Nephron progenitor cell (in vitro differentiated cells): ENCODE measurements around the gene PSG6.
"Not testable (repeated sequence)": the region's sequence is repeated elsewhere in the genome, so short reads cannot be mapped to it uniquely, and the experiment has no call there.

Experiments
- DNase-seq: peaks from one replicate; pipeline ENCODE4 v3.0.0; 2021
- H3K27ac Mint-ChIP-seq: 2 replicates; pipeline ENCODE4 v1.8.0; 2021; ENCODE audit warnings: mild to moderate bottlenecking, moderate library complexity, mixed read lengths
- H3K27me3 Mint-ChIP-seq: 2 replicates; pipeline ENCODE4 v1.8.0; 2021; ENCODE audit warnings: mild to moderate bottlenecking, low read depth, mixed read lengths; ENCODE audit not compliant: poor library complexity
- H3K36me3 Mint-ChIP-seq: 2 replicates; pipeline ENCODE4 v1.8.0; 2021; ENCODE audit warnings: low read depth, mixed read lengths
- H3K4me1 Mint-ChIP-seq: 2 replicates; pipeline ENCODE4 v1.8.0; 2021; ENCODE audit warnings: mixed read lengths
- H3K4me3 Mint-ChIP-seq: 2 replicates; pipeline ENCODE4 v1.8.0; 2021; ENCODE audit warnings: mild to moderate bottlenecking, moderate library complexity, mixed read lengths
- H3K9me3 Mint-ChIP-seq: 2 replicates; pipeline ENCODE4 v1.8.0; 2021; ENCODE audit warnings: mild to moderate bottlenecking, moderate library complexity, mixed read lengths
- TF ChIP-seq, protein P1 (sequence below): fragments of 200-600 bp; sonication (generic); IDR thresholded peaks from 2 replicates; pipeline ENCODE4 v1.5.0; 2021; ENCODE audit warnings: antibody characterized with exemption

The PSG6 gene

DNA sequence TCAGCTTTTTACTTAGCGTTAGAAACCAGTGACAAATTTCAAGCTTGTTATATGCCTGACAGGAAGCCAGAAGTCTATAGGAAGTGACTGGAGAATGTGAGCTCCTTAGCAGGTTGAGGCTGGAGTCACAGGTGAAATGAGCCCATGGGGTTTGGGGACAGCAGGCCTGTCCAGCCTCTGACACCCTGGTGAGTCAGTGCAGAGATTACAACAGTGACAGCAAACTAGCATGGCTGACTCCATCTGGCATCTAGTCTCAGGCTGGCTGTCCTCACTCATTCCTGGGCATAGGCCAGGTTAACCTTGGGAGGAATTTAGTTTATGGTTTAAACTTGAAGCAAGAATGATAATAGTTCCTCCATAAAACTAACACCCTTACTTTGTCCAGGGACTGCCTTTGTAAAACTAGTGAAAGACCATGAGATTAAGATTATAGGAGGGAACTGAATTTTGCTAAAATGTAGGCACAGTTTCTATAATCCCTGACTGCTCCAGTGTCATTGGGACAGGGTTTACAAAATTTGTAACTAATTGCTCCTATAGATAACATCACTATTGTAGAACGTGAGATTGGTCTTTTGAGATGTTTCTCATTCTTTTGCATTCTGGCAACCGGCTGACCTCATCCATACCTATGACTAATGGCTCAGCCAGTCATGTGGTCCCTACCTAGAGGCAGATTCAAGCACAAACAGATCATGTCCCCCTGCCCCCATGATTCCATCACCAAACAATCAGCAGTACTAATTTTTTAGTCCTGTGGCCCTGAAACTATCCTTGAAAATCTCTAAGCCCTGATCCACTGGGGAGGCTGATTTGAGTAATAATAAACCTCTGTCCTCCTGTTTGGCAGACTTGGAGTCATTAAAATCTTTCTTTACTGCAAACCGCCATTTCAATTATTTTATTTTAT is 42.5 kb downstream of the PSG6 start:
- DNase-seq, H3K36me3 Mint-ChIP-seq, H3K27me3 Mint-ChIP-seq, H3K27ac Mint-ChIP-seq, H3K4me1 Mint-ChIP-seq, H3K4me3 Mint-ChIP-seq: not testable (repeated sequence)
- H3K9me3 Mint-ChIP-seq = peaks cover 92% of the 10 kb centered on the region

DNA sequence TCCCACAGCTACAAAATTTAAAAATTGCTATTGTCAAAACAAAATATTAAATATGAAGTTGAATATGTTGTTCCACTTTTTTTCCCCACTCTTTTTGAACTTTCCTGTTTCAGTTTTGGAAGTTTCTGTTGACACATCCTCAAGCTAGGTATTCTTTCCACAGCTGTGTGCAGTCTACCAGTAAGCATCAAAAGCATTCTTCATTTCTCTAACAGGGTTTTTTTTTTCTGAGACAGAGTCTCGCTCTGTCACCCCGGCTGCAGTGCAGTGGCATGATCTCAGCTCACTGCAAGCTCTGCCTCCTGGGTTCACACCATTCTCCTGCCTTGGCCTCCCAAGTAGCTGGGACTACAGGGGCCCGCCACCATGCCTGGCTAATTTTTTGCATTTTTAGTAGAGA is 43.6 kb downstream of the PSG6 start:
- not testable (repeated sequence) for H3K27me3 Mint-ChIP-seq, H3K27ac Mint-ChIP-seq, H3K4me1 Mint-ChIP-seq, DNase-seq, H3K36me3 Mint-ChIP-seq, H3K4me3 Mint-ChIP-seq
- H3K9me3 Mint-ChIP-seq = peaks cover 92% of the 10 kb centered on the region

DNA sequence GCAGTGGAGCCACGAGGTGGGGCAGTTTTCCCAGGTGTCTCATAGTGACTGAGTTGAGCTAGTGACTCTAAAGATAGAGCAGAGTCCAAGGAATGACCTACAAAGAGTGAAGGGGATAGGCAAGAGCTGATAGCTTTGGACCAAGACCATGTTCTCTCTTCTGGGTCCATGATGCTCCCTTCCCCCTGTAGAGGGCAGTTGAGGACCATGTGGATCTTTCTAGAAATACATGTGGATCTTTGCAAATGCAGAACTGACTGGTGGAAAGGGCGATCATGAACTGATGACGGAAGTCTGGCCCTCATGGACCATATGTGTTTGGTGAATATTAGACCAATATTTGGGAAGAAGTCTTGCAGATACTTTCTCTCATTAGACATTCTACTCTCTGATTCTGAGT is 45.1 kb downstream of the PSG6 start:
- Mint-ChIP-seq H3K4me3 (no peak overlapping the region), H3K36me3 (no peaks in the 10 kb centered on the region), H3K27me3 (no peaks in the 10 kb centered on the region), H3K4me1 (no peaks in the 10 kb centered on the region), H3K9me3 (peaks cover 91% of the 10 kb centered on the region), H3K27ac (no peak overlapping the region)
- no peak for DNase-seq
- TF ChIP-seq, protein P1, sequence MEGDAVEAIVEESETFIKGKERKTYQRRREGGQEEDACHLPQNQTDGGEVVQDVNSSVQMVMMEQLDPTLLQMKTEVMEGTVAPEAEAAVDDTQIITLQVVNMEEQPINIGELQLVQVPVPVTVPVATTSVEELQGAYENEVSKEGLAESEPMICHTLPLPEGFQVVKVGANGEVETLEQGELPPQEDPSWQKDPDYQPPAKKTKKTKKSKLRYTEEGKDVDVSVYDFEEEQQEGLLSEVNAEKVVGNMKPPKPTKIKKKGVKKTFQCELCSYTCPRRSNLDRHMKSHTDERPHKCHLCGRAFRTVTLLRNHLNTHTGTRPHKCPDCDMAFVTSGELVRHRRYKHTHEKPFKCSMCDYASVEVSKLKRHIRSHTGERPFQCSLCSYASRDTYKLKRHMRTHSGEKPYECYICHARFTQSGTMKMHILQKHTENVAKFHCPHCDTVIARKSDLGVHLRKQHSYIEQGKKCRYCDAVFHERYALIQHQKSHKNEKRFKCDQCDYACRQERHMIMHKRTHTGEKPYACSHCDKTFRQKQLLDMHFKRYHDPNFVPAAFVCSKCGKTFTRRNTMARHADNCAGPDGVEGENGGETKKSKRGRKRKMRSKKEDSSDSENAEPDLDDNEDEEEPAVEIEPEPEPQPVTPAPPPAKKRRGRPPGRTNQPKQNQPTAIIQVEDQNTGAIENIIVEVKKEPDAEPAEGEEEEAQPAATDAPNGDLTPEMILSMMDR = no peak

DNA sequence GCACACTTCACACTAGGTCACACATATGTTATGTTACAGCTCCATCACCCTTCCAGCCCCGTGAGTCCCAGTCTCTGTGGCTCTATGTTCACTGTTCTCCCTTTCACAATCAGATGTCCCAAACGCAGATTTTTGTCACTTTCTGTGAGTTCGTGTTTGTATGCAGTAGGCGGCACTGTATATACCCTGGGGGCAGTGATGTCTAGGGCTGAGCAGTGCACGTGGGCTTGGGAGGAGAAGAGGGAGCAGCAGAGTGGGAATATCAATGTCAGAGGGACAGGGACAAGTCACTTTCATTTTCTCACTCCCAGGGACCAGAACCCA is 60.2 kb downstream of the PSG6 start:
- H3K27ac Mint-ChIP-seq = no peak overlapping the region
- no peaks in the 10 kb centered on the region for H3K4me1 Mint-ChIP-seq
- no peaks in the 10 kb centered on the region for H3K36me3 Mint-ChIP-seq
- TF ChIP-seq, protein P1 = no peak
- no peak for DNase-seq
- H3K27me3 Mint-ChIP-seq = no peaks in the 10 kb centered on the region
- peaks cover 85% of the 10 kb centered on the region for H3K9me3 Mint-ChIP-seq
- H3K4me3 Mint-ChIP-seq = no peak overlapping the region

DNA sequence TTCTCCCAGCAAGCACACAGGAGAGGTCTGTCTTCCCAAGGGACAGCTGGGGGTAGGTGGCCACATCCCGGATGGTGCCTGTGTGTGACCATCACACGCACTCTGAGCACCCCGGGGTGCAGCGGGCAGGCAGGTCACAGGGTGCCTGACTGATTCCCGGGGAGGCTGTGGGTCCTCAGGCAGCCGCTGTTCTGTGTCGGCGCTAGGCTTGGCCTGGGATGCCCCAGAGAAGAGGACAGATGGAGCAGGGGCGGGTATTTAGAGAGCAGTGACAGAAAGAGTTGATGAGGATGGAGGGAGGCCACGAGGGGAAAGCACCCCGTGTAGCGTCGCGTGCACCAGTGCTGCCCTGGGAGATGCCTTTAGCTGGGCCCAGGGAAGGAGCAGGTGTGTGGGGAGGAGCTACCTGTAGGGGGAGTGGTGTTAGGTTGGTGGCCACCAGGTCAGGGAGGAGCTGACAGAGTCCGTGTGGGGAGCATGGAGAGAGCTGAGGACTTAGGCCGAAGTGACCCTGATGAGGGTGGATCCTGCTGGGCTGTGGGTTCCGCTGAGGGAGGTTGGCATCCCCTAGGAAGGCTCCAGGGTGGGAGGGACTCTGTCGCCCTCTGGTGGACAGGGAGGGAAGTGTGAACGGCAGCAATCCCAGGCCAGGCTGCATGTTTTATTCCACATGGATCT is 60.7 kb downstream of the PSG6 start:
- H3K27ac Mint-ChIP-seq, H3K4me1 Mint-ChIP-seq, H3K4me3 Mint-ChIP-seq, H3K27me3 Mint-ChIP-seq, H3K36me3 Mint-ChIP-seq, DNase-seq: not testable (repeated sequence)
- peaks cover 84% of the 10 kb centered on the region for H3K9me3 Mint-ChIP-seq

DNA sequence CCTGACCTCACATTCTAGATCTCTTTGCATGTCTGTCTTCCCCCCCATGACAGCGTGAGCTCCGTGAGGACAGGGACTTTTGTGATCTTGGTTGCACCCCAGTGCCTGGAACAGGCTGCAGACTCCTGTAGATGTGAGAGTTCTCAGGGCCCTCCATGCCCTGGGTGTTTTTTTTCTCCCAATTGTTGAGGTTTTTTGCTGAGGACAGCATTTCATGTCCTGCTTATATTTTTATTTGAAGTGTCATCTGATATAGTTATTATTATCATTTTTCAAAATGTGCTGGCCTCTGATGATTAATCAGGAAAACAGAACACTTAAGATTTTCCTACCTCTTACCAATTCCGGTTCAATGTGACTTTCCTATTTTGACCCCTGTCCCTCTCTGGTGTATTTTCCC is 62.9 kb downstream of the PSG6 start:
- not testable (repeated sequence) for DNase-seq, H3K4me3 Mint-ChIP-seq, H3K36me3 Mint-ChIP-seq, H3K4me1 Mint-ChIP-seq, H3K27ac Mint-ChIP-seq, H3K27me3 Mint-ChIP-seq
- peaks cover 96% of the 10 kb centered on the region for H3K9me3 Mint-ChIP-seq

DNA sequence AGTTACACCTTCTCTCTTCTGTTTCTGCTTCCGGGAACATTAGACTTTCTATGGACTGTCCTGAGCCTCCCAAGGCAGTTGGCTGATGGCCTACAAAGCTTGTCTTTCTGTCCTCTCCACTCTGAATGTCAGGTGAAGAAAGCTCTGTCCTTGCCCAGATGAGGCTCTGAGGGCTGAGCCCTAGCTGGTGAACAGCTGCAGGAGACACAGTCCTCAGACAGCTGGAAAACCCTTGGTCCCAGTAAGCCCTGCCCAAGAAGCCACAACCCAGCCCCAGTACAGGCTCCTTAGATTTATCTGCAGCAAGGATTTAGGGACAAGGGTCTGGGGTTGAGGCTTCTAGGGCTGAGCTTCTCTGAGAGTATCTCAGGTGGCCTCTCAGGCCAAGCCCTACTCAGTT is 64.5 kb downstream of the PSG6 start:
- not testable (repeated sequence) for DNase-seq, H3K36me3 Mint-ChIP-seq, H3K4me3 Mint-ChIP-seq, H3K27ac Mint-ChIP-seq, H3K4me1 Mint-ChIP-seq, H3K27me3 Mint-ChIP-seq
- peaks cover 88% of the 10 kb centered on the region for H3K9me3 Mint-ChIP-seq

DNA sequence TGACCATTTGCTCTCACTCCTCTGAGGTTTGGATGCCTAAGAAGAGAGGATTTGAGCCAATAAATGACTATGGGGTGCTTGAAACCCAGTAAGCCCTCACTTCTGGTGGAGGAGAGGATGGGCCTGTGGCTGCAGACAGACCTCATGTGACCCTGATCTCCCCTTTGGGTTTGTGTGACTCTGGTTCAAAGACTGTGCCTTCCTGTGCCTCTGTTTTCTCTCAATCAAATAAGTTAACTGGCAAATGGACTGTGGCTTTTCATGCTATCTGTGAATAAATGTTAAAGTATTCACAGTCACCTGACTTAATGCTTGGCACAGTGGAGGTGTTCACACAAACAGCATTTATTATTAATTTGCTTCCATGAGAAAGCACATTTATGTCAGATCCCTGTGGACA is 64.9 kb downstream of the PSG6 start:
- H3K4me1 Mint-ChIP-seq, H3K36me3 Mint-ChIP-seq, DNase-seq, H3K27ac Mint-ChIP-seq, H3K4me3 Mint-ChIP-seq, H3K27me3 Mint-ChIP-seq: not testable (repeated sequence)
- peaks cover 88% of the 10 kb centered on the region for H3K9me3 Mint-ChIP-seq
